HL-60 (cell line): Measurements from ENCODE around the gene REXO1.

ENCODE experiments used
- CTCF ChIP-seq: IDR thresholded peaks from one replicate; pipeline ENCODE4 v1.5.1; 2011; ENCODE audit warnings: low read length, control low read depth, inconsistent platforms; ENCODE audit not compliant: insufficient read depth
- TF ChIP-seq, protein P1 (sequence below): IDR thresholded peaks from 2 replicates; pipeline ENCODE4 v1.6.1; 2012; ENCODE audit warnings: low read depth; ENCODE audit not compliant: insufficient replicate concordance

DNA sequence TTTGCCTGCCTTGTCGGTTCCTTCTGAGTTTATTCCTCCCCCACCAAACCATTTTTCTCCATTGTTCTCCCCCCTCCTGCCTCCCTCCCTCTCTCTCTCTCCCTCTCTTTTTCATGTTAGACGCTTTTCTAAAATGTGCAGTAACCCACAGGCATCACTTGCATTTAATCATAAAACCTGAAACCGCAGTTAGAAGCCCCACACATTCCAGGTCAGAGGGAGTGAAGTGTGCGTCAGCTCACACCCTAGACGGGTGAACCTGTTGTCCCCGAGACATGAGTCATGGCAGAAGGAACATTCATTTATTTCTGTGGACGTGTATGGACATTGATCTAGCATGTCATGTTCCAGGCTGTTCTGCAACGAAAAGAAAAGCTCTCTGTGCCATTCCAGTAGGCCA is 75.1 kb downstream of the REXO1 start:
- no peak for TF ChIP-seq CTCF
- TF ChIP-seq, protein P1, sequence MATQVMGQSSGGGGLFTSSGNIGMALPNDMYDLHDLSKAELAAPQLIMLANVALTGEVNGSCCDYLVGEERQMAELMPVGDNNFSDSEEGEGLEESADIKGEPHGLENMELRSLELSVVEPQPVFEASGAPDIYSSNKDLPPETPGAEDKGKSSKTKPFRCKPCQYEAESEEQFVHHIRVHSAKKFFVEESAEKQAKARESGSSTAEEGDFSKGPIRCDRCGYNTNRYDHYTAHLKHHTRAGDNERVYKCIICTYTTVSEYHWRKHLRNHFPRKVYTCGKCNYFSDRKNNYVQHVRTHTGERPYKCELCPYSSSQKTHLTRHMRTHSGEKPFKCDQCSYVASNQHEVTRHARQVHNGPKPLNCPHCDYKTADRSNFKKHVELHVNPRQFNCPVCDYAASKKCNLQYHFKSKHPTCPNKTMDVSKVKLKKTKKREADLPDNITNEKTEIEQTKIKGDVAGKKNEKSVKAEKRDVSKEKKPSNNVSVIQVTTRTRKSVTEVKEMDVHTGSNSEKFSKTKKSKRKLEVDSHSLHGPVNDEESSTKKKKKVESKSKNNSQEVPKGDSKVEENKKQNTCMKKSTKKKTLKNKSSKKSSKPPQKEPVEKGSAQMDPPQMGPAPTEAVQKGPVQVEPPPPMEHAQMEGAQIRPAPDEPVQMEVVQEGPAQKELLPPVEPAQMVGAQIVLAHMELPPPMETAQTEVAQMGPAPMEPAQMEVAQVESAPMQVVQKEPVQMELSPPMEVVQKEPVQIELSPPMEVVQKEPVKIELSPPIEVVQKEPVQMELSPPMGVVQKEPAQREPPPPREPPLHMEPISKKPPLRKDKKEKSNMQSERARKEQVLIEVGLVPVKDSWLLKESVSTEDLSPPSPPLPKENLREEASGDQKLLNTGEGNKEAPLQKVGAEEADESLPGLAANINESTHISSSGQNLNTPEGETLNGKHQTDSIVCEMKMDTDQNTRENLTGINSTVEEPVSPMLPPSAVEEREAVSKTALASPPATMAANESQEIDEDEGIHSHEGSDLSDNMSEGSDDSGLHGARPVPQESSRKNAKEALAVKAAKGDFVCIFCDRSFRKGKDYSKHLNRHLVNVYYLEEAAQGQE, result no peak
